Measurements from ENCODE around the gene CPM. TPM values are rescaled to one million over a fixed set of nuclear protein-coding genes. Genes with fewer than 3 reads are reported as not detected.

CPM gene
- total RNA-seq, 1 donor from 2014 or later: 2.2 TPM

GRCh38 chr12:68853396-68854077 is 79.4 kb downstream of the CPM start:
- H3K27me3 Mint-ChIP-seq (ENCODE audit: low read depth): peaks cover 4% of the 10 kb centered on the region
- no peaks in the 10 kb centered on the region for H3K4me1 Mint-ChIP-seq
- H3K27ac Mint-ChIP-seq: no peak overlapping the region
- H3K36me3 Mint-ChIP-seq: no peaks in the 10 kb centered on the region
- DNase-seq (ENCODE audit: low spot score in 2 of 2, unreplicated experiment in 2 of 2): no peak
- H3K9me3 Mint-ChIP-seq: no peaks in the 10 kb centered on the region
- no peak for TF ChIP-seq CTCF (IDR thresholded peaks at IDR 0.05; ENCODE audit: unreplicated experiment)
- no peak overlapping the region for H3K4me3 Mint-ChIP-seq

- H3K4me3 Mint-ChIP-seq: no peak overlapping the region
- no peaks in the 10 kb centered on the region for H3K9me3 Mint-ChIP-seq
- no peak for TF ChIP-seq CTCF (IDR thresholded peaks at IDR 0.05; ENCODE audit: unreplicated experiment)
- H3K4me1 Mint-ChIP-seq: no peaks in the 10 kb centered on the region
- H3K36me3 Mint-ChIP-seq: no peaks in the 10 kb centered on the region
- no peak overlapping the region for H3K27ac Mint-ChIP-seq
- H3K27me3 Mint-ChIP-seq (ENCODE audit: low read depth): peaks cover 4% of the 10 kb centered on the region
- no peak for DNase-seq (ENCODE audit: low spot score in 2 of 2, unreplicated experiment in 2 of 2)
These were observed 81.2 kb downstream of the CPM start for GRCh38 chr12:68851592-68852306.

GRCh38 chr12:68850390-68850789 is 82.6 kb downstream of the CPM start:
- H3K4me1 Mint-ChIP-seq: no peaks in the 10 kb centered on the region
- H3K36me3 Mint-ChIP-seq: peaks cover 7% of the 10 kb centered on the region
- H3K9me3 Mint-ChIP-seq: no peaks in the 10 kb centered on the region
- no peak for DNase-seq (ENCODE audit: low spot score in 2 of 2, unreplicated experiment in 2 of 2)
- TF ChIP-seq CTCF (IDR thresholded peaks at IDR 0.05; ENCODE audit: unreplicated experiment): no peak
- peaks cover 2% of the 10 kb centered on the region for H3K27me3 Mint-ChIP-seq (ENCODE audit: low read depth)
- no peak overlapping the region for H3K4me3 Mint-ChIP-seq
- no peak overlapping the region for H3K27ac Mint-ChIP-seq

- Mint-ChIP-seq H3K27ac (no peak overlapping the region), H3K27me3 (ENCODE audit: low read depth) (no peaks in the 10 kb centered on the region), H3K4me1 (no peaks in the 10 kb centered on the region), H3K36me3 (peaks cover 24% of the 10 kb centered on the region), H3K4me3 (no peak overlapping the region), H3K9me3 (no peaks in the 10 kb centered on the region)
- TF ChIP-seq CTCF (IDR thresholded peaks at IDR 0.05; ENCODE audit: unreplicated experiment): no peak
- DNase-seq (ENCODE audit: low spot score in 2 of 2, unreplicated experiment in 2 of 2): no peak
These were observed 86.2 kb downstream of the CPM start for GRCh38 chr12:68846811-68847210.

- Mint-ChIP-seq H3K36me3 (peaks cover 33% of the 10 kb centered on the region), H3K4me1 (no peaks in the 10 kb centered on the region), H3K27me3 (ENCODE audit: low read depth) (no peaks in the 10 kb centered on the region), H3K27ac (no peak overlapping the region), H3K9me3 (no peaks in the 10 kb centered on the region), H3K4me3 (no peak overlapping the region)
- DNase-seq (ENCODE audit: low spot score in 2 of 2, unreplicated experiment in 2 of 2): no peak
- TF ChIP-seq CTCF (IDR thresholded peaks at IDR 0.05; ENCODE audit: unreplicated experiment): no peak
These were observed 87.9 kb downstream of the CPM start for GRCh38 chr12:68844788-68845695.
